ENCODE measurements around the gene ABCA1.
"Not testable (repeated sequence)": the region's sequence is repeated elsewhere in the genome, so short reads cannot be mapped to it uniquely, and the experiment has no call there.

ABCA1 gene

DNA sequence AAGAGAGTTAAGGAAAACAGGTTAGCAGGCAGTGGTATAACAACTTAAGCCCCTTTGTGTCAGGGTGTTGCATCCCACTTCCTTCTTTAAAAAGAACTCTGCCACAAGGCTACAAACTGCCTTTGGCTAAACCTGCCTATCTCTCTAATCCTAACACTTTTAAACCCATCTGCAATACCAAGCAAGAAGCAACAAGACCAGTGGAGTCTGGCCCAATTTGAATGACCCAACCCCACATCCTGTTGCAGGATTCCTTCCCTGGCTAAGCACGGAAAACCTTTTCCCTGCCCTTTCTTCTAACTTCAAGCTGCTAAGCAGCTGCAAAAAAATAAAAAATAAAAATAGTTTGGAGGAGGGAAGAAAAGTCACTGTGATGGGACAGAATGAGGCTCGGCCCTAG, 27.1 kb downstream of the ABCA1 start:
- no peak overlapping the region for H3K27ac Mint-ChIP-seq
- ATAC-seq (no peak), DNase-seq (no peak)
- no peak overlapping the region for H3K4me3 Mint-ChIP-seq
- no peaks in the 10 kb centered on the region for H3K9me3 Mint-ChIP-seq
- peaks cover 17% of the 10 kb centered on the region for H3K4me1 Mint-ChIP-seq
- H3K27me3 Mint-ChIP-seq, result no peaks in the 10 kb centered on the region

DNA sequence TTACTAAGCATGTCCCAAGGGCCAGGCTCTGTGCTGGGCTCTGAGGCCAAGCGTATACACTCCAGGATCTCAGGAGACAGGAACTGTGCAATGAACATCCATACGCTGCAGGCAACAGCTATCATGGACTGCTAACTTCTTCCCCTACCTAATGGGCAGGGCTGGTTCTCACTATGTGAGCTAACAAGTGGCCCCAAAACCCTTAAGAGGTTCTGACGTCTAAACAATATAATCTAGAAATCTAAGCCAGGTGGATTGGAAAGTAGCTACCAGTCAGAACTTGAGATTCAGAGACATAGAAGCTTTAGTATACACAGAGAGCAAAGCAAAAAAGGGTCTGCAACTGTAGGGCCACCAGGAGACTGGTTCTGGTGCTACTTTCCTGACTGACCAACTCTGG, 27.6 kb downstream of the ABCA1 start:
- Mint-ChIP-seq H3K4me3 (no peak overlapping the region), H3K4me1 (peaks cover 17% of the 10 kb centered on the region), H3K27ac (no peak overlapping the region), H3K9me3 (no peaks in the 10 kb centered on the region), H3K27me3 (no peaks in the 10 kb centered on the region)
- DNase-seq (no peak), ATAC-seq (no peak)

DNA sequence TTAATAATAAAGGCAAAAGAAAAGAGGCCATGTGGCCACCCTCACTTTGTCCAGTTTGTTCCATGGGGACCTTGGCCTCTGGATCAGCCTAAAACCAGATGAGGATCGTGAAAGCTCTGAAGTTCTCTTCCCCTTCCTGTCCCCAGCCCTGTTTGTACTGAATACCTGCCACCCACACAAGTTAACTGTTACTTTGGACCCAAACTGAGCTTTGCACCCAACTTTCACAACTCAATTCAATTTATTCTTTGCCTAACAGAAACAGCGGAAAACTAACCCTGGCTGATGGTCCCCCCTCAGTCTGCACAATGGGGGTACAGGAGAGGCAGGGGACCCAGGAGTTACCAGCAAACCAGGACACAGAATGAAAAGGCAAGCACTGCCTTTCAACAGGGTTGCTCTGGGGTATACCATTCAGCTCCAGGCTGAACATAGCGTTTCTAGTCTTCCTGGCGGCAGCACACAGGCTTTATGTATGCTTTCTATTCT, 28.2 kb downstream of the ABCA1 start:
- no peak for ATAC-seq
- Mint-ChIP-seq H3K27ac (no peak overlapping the region), H3K4me3 (no peak overlapping the region), H3K4me1 (peaks cover 17% of the 10 kb centered on the region), H3K27me3 (no peaks in the 10 kb centered on the region), H3K9me3 (no peaks in the 10 kb centered on the region)
- no peak for DNase-seq

DNA sequence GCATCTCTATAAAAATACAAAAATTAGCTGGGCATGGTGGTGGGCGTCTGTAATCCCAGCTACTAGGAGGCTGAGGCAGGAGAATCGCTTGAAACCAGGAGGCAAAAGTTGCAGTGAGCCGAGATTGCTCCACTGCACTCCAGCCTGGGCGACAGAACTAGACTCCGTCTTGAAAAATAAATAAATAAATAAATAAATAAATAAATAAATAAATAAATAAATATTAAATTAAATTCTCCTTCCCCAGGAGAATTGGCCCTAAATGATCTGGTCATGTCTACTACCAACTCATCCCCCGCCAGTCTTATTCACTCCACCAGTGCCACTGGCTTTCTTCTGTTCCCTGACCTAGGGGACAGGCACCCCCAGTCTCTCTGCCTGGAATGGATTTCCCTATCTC, 29.6 kb downstream of the ABCA1 start:
- H3K27ac Mint-ChIP-seq, H3K27me3 Mint-ChIP-seq, H3K9me3 Mint-ChIP-seq, H3K4me3 Mint-ChIP-seq, DNase-seq, ATAC-seq: not testable (repeated sequence)
- H3K4me1 Mint-ChIP-seq, result peaks cover 17% of the 10 kb centered on the region

DNA sequence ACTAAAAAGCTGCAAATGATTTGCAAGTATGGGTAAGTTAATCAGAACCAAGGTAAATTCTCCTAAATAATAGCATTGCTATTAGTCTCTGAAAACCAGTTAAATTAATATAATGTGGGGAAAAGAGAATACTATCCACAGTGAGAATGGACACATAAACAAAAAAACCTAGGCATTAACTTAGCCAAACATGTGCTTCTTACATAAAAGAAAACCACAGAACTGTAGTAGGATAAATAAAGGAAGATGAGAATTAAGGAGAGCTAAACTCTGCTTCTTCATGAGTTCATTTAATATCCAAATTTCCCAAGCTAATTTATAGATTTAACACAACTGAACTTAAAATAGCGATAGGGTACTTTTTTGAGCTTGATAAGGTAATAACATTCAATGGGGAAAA, 31.8 kb downstream of the ABCA1 start:
- H3K4me1 Mint-ChIP-seq, result peaks cover 17% of the 10 kb centered on the region
- no peak overlapping the region for H3K27ac Mint-ChIP-seq
- no peaks in the 10 kb centered on the region for H3K9me3 Mint-ChIP-seq
- no peak overlapping the region for H3K4me3 Mint-ChIP-seq
- ATAC-seq (no peak), DNase-seq (no peak)
- H3K27me3 Mint-ChIP-seq, result no peaks in the 10 kb centered on the region

DNA sequence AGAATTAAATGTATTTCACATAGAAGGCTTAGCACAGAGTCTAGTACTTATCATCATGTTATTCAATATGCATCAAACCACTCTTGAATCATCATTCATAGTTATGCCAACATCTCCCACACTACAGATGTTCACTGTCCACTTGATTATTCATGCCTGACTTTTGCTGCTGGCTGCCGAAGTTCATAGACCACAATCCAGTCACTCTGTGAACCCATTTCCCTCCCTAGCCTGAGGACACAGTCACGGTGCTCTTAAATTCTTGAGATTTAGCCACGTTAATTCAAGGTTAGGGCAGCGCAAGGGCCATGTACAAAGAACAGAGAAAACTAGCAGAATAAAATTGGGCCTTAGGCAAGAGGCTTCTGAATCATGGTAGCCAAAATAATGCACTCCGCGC, 32.4 kb downstream of the ABCA1 start:
- Mint-ChIP-seq H3K9me3 (no peaks in the 10 kb centered on the region), H3K27me3 (no peaks in the 10 kb centered on the region), H3K4me3 (no peak overlapping the region), H3K27ac (no peak overlapping the region), H3K4me1 (peaks cover 14% of the 10 kb centered on the region)
- no peak for DNase-seq
- ATAC-seq, result no peak

DNA sequence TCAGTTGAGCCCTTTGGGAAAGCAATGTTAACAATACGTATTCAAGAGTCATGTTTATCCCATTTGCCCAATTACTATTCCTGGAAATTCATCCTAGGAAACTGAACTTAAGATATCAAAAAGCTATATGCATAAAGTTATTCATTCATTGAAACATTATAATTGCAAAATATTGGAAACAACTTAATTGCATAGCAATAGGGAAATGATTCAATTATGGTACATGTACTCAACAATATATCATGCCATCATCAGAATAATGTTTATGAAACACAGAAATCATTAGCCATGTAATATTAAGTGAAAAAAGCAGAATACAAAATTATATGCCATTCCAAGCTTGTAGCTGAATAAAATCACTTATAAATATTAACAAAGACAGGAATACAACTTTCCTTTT, 35.3 kb downstream of the ABCA1 start:
- no peak for DNase-seq
- ATAC-seq, result no peak
- Mint-ChIP-seq H3K4me1 (no peaks in the 10 kb centered on the region), H3K4me3 (no peak overlapping the region), H3K27me3 (no peaks in the 10 kb centered on the region), H3K9me3 (no peaks in the 10 kb centered on the region), H3K27ac (no peak overlapping the region)

DNA sequence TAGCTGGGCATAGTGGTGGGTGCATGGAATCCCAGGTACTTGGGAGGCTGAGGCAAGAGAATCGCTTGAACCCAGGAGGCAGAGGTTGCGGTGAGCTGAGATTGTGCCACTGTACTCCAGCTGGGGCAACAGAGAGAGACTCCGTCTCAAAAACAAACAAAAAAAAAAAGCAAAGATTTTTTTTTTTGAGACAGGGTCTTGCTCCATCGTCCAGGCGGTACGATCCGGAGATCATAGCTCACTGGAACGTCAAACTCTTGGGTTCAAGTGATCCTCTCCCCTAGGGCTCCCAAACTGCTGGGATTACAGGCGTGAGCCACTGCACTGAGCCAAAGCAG, 37.6 kb downstream of the ABCA1 start:
- H3K27ac Mint-ChIP-seq, result no peak overlapping the region
- ATAC-seq, result no peak
- no peak overlapping the region for H3K4me3 Mint-ChIP-seq
- no peaks in the 10 kb centered on the region for H3K9me3 Mint-ChIP-seq
- H3K4me1 Mint-ChIP-seq, result no peaks in the 10 kb centered on the region
- no peaks in the 10 kb centered on the region for H3K27me3 Mint-ChIP-seq
- no peak for DNase-seq

DNA sequence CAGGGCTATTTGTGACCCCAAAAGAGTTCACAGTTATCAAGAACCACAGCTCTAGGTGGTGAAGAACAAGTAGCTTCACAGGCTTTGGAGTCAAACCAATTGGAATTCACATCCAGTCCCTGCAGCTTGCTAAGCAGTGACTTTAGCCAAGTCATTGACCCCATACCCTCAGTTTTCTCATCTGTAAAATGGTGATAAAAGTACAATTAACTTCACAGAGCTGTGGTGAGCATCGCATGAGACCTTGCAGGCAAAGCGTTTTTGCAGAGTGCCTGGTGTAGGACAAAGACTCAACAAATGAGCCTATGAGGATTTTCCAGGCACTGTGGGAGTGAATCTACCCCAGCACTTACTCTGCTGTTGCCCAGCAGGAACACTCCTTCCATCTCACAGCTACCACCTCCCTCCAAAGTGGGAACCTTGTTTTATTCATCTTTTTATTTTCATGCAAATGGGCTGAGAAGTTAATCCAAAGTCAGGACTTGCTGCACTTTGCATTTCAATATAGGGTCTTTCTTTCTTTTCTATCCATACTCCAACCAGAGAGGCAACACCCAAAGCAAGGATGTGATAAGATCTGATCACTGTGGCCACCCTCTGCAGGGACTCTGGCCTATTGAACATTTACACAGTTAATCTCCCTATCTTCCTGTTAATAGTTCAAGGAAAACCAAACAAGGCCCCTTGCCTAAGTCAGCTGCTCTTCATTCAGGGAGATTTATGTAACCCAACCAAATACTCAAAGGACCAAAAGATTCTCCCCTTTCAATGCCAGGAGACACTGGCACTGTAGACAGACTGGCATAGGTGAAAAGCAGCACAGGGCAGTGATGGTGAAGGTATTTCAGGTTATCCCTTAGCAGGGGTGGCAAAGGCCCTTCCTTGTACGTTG, 41.9 kb downstream of the ABCA1 start:
- no peak overlapping the region for H3K4me3 Mint-ChIP-seq

DNA sequence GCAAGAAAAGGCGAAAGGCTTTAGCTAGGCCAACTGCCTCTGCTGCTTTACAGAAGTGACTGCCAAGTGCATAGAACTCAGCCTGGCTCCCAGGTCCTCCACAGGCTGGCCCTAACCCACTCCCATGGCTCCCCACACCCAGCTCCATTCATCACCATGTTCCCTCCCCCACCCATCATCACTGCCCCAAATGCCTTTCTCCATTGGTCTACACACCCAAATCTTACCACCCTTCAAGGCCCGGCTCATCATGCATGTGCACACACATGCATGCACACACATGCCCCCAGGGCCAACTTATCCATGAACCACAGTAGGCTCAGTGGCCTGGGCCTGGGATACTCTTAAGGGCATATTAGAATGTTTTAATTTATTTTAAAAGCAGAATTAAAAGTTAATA, 44.8 kb downstream of the ABCA1 start:
- no peaks in the 10 kb centered on the region for H3K4me1 Mint-ChIP-seq
- no peak overlapping the region for H3K4me3 Mint-ChIP-seq
- DNase-seq (no peak), ATAC-seq (no peak)
- H3K27ac Mint-ChIP-seq, result no peak overlapping the region
- H3K9me3 Mint-ChIP-seq, result no peaks in the 10 kb centered on the region
- H3K27me3 Mint-ChIP-seq, result no peaks in the 10 kb centered on the region

More for the DNA sequence above, 41.9 kb downstream of the ABCA1 start:
- DNase-seq (no peak), ATAC-seq (no peak)
- H3K4me1 Mint-ChIP-seq, result no peaks in the 10 kb centered on the region
- H3K27ac Mint-ChIP-seq, result no peak overlapping the region
- H3K27me3 Mint-ChIP-seq, result no peaks in the 10 kb centered on the region
- H3K9me3 Mint-ChIP-seq, result no peaks in the 10 kb centered on the region

DNA sequence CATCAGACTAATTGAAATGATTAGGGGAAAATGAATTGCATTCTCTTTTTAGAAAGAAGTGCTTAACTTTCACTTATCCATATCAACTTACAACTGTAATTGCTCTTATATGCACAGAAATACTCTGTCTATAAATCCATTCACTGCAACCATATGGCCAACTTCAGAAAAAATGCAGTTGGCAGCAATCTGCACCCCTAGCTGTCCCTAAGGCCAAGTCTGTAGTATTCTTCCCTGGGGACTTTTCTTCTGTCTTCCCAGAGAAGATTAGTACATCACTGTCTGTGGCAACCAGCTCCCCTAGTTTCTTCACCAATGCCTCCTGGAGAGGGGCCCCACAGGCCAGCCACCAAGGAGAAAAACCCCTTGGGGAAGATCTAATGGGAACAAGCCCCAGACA, 45.4 kb downstream of the ABCA1 start:
- DNase-seq (no peak), ATAC-seq (no peak)
- H3K27ac Mint-ChIP-seq, result no peak overlapping the region
- no peaks in the 10 kb centered on the region for H3K9me3 Mint-ChIP-seq
- no peaks in the 10 kb centered on the region for H3K27me3 Mint-ChIP-seq
- H3K4me1 Mint-ChIP-seq, result no peaks in the 10 kb centered on the region
- no peak overlapping the region for H3K4me3 Mint-ChIP-seq

DNA sequence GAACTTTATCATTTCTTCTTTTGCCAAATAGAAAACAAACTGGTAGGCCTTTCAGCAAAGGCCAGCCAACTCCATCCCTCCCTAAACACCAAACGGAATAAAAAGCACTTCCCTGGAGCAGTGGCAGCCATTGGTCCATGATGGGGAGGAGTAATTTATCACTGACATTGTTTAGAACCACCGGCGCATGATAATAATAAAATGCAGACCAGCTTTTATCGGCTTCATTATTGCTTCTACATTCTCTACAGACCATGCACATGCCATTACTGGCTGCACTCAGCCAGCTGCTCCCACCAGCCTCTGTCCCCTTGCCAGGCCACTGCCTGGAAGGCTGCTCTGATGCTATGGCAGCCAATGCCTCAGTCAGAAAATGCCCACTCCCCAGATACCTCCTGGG, 45.9 kb downstream of the ABCA1 start:
- DNase-seq, result no peak
- H3K27me3 Mint-ChIP-seq, result no peaks in the 10 kb centered on the region
- H3K9me3 Mint-ChIP-seq, result no peaks in the 10 kb centered on the region
- no peaks in the 10 kb centered on the region for H3K4me1 Mint-ChIP-seq
- ATAC-seq, result no peak
- H3K4me3 Mint-ChIP-seq, result no peak overlapping the region
- H3K27ac Mint-ChIP-seq, result no peak overlapping the region

DNA sequence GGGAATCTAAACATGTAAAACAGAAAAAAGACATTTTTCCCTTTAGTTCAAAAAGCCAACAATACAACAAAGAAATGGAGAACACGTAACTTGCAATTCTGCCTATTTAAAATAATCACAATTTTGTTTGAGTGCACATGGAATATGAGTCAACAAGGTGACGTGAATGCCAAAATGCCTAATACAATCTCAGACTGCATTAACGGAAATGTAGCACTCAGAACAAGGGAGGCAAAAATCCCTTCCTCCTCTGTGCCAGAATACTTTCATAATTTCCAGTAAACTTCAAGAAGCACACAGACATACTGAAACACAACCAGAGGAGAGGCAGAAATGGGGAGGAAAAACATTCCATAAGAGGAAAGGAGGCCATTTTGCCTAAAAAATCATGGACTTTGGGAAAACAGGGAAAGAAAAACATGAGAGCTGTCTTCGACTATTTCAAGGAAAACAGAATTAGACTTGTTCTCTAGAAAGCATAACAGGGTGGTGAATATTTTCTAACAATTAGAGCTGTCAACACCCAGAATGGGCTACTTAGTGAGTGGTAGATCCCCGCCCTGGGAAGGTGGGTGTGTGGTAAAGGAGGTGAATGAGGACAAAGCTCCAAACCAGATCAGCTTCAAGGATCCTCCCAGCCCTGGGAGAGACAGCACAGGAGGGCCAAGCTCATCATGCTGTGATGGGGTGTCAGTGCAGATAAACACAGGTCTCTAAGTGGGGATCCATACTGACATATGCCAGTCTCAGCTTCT, 48.2 kb downstream of the ABCA1 start:
- Mint-ChIP-seq H3K27ac (no peak overlapping the region), H3K27me3 (no peaks in the 10 kb centered on the region), H3K4me3 (no peak overlapping the region), H3K4me1 (no peaks in the 10 kb centered on the region), H3K9me3 (no peaks in the 10 kb centered on the region)
- DNase-seq (no peak), ATAC-seq (no peak)

DNA sequence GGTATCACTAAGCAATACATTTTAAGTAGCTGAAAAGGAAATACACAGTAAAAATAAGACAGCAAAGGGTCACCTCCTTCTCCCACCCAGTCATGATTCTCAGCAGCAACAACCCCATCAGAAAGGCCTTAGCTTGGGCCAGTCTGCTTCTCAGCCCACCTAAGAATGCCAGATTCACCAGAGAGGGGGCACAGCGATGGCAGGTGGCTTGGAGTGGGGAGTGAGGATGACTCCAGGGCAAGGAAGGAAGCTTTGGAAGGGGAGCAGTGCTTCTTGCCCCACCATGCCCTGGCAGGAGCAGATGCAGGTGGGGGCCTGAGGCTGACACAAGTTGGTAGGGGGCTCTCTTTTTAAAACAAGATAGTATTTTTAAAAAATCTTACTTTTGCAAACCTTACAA, 51.4 kb downstream of the ABCA1 start:
- no peaks in the 10 kb centered on the region for H3K27me3 Mint-ChIP-seq
- no peak overlapping the region for H3K4me3 Mint-ChIP-seq
- ATAC-seq (no peak), DNase-seq (no peak)
- no peaks in the 10 kb centered on the region for H3K4me1 Mint-ChIP-seq
- H3K27ac Mint-ChIP-seq, result peak overlapping the region in 1 of 2 donors; percentile 60
- no peaks in the 10 kb centered on the region for H3K9me3 Mint-ChIP-seq

DNA sequence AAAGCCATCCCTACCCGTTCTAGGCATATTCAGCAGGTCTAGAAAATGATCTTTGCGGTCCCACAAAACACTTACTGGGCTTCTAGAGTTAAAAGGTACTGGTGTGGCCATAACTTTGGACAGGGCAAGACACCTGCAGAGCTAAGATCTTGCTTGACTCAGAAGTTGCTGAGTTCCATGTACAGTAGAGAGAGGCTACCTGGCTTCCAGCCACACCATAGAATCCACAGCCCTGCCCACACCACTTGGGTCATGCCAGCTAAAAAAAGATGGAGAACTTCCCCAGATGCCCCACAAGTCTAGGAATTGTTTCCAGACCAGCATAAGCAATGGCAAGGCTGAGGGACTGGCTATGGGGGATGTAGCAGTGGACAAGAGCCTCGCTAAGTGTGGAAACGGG, 52.1 kb downstream of the ABCA1 start:
- Mint-ChIP-seq H3K27me3 (no peaks in the 10 kb centered on the region), H3K27ac (no peak overlapping the region), H3K9me3 (no peaks in the 10 kb centered on the region), H3K4me1 (no peaks in the 10 kb centered on the region), H3K4me3 (no peak overlapping the region)
- ATAC-seq (no peak), DNase-seq (no peak)

DNA sequence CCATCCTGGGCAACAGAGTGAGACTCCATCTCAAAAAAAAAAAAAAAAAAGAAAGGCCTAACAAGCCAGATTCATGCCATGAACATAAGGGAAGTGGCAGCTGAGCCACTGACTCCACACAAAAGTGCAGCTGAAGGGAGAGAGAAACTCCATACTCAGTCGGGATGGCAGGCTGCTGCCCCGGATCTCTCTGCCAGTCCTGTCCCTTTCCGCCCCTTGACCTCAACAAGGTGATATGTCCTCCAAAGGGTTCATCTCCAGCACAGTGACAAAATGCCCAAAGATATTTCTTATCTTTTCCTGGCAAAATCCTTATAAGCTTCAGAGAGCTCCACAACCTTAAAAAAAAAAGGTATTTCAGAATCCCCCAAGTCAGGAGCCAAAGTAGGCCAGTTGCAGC, 52.6 kb downstream of the ABCA1 start:
- no peaks in the 10 kb centered on the region for H3K9me3 Mint-ChIP-seq
- H3K4me3 Mint-ChIP-seq, result no peak overlapping the region
- no peaks in the 10 kb centered on the region for H3K27me3 Mint-ChIP-seq
- no peaks in the 10 kb centered on the region for H3K4me1 Mint-ChIP-seq
- DNase-seq (no peak), ATAC-seq (no peak)
- no peak overlapping the region for H3K27ac Mint-ChIP-seq

Measured in stimulated activated naive CD8-positive, alpha-beta T cell treated with anti-CD3 and anti-CD28 coated beads, Interleukin-15, amount 100 ng/mL, for 72 hours (primary cell).